Type B pancreatic cell (in vitro differentiated cells): ENCODE measurements around the gene MAST3. TPM values are rescaled to one million over a fixed set of nuclear protein-coding genes. Genes with fewer than 3 reads are reported as not detected.

Experiments used
- total RNA-seq: library from RNA; stranded (reverse); gene quantifications from 2 replicates; pipeline ENCODE4 v1.2.1, GENCODE V29; 2021; ENCODE audit warnings: low replicate concordance

The MAST3 gene
- total RNA-seq, 1 donor from 2014 or later = 14.1 TPM

Other genes starting within 250 kb of the MAST3 start
- gene JAK3, start 249.8 kb upstream of the MAST3 start, total RNA-seq = 1.4 and 4.3 TPM in 2 replicates
- gene RPL18A, start 237.9 kb upstream of the MAST3 start, total RNA-seq = 2,506 and 2,537 TPM in 2 replicates
- 0.75 and 2.3 TPM in 2 replicates for gene SLC5A5, start 225.8 kb upstream of the MAST3 start, total RNA-seq
- gene CCDC124, start 164.8 kb upstream of the MAST3 start, total RNA-seq = 86.0 and 90.9 TPM in 2 replicates
- 13.4 and 15.3 TPM in 2 replicates for gene KCNN1, start 130.7 kb upstream of the MAST3 start, total RNA-seq
- gene ARRDC2, start 89.6 kb upstream of the MAST3 start, total RNA-seq = 2.8 and 6.3 TPM in 2 replicates
- gene IL12RB1, start 10.8 kb upstream of the MAST3 start, total RNA-seq = not detected in 2 replicates
- gene PIK3R2, start 55.4 kb downstream of the MAST3 start, total RNA-seq = 41.4 and 47.0 TPM in 2 replicates
- 20.2 and 22.8 TPM in 2 replicates for gene IFI30, start 76.0 kb downstream of the MAST3 start, total RNA-seq
- 10.2 and 11.6 TPM in 2 replicates for gene MPV17L2, start 95.4 kb downstream of the MAST3 start, total RNA-seq
- gene RAB3A, start 106.3 kb downstream of the MAST3 start, total RNA-seq = 6.7 and 8.7 TPM in 2 replicates
- gene PDE4C, start 128.7 kb downstream of the MAST3 start, total RNA-seq = 0.33 and 0.89 TPM in 2 replicates
- gene IQCN, start 176.7 kb downstream of the MAST3 start, total RNA-seq = 7.8 and 10.2 TPM in 2 replicates
- 126 and 232 TPM in 2 replicates for gene JUND, start 183.8 kb downstream of the MAST3 start, total RNA-seq
- 196 and 223 TPM in 2 replicates for gene LSM4, start 225.3 kb downstream of the MAST3 start, total RNA-seq
- gene PGPEP1, start 242.8 kb downstream of the MAST3 start, total RNA-seq = 28.8 and 46.7 TPM in 2 replicates